Erythroblast (primary cell): ENCODE measurements around the gene APBA1.

Experiments used
- GATA1 ChIP-seq: IDR thresholded peaks from 2 replicates; pipeline ENCODE4 v1.6.1; 2011; ENCODE audit warnings: low read depth, mild to moderate bottlenecking, control low read depth, low read length, moderate library complexity
- POLR2A ChIP-seq: IDR thresholded peaks from 2 replicates; pipeline ENCODE4 v1.6.1; 2011; ENCODE audit warnings: mild to moderate bottlenecking, low read length

DNA sequence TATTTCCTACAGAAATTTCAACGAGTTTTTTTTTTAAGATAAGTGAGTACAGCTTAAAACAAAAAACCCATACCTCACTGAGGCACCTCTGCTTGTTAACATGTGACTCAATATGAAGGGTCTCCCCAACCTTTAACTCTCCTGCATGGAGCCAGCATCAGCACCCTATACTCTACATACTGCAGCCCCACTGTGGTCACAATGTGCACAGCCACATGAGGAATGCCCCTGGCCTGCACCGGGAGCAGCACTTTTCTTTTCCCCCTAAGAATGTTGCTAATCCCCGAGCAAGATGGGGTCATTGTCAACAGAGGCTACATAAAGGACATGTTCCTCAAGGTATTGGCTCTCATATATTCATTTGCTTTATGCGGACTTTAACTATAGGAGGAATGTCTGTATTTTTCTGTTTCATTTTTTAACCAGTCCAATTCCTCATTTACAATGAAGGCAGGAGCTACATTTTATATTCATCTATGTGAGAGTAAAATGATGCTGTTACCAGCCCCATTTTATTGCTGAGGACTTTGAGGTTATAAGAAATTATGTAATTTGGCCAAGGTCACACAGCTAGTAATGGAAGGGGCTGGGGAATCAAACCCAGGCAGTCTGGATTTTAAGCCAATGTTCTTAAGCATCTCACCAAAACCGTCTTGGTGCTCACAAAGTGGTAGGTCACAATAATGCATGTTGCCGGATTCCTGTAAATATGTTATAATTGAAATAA is 93.0 kb downstream of the APBA1 start:
- TF ChIP-seq POLR2A, result no peak
- no peak for TF ChIP-seq GATA1
